ENCODE results near the gene CTSF.

CTSF gene

DNA sequence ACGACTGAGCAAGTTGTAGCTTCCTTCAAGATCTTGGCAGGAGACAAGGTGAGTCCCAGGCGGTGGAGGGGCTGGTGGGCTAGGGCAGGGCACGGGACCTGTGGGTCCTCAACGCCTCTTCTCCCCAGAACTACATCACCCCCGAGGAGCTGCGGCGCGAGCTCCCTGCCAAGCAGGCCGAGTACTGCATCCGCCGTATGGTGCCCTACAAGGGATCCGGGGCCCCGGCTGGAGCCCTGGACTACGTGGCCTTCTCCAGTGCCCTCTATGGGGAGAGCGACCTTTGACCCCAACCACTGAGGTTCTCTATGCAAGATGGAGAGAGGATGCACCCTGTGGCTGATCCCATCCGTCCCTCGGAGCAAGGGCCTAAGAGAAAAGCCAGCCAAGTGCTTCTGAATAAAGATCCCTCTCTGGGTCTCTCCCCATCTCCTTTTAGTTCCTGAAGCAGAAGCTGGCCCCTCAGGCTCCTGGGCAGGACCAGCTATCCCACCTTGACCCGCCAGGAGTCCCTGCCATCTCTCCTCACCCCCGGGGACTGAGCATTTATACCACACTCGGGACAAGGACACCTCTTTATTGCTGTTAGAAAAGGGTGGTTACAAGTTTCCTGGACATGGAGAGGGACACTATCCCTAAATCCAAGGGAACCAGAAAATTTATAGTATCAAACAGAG lies 5.4 kb downstream of the CTSF start:
- Histone ChIP-seq H3K27ac (no peak overlapping the region), H3K4me3 (no peak overlapping the region), H3K4me2 (no peak overlapping the region), H3K4me1 (no peaks in the 10 kb centered on the region), H3K27me3 (peaks cover 14 to 28% (median 22%) of the 10 kb centered on the region in 11 experiments), H3K9me3 (replicated peaks in 1 of 11) (peaks cover 0 to 10% (median 0%) of the 10 kb centered on the region in 11 experiments; a peak in 5 of 22 replicates), H4K20me1 (peaks cover 0 to 12% (median 0%) of the 10 kb centered on the region in 11 experiments; a peak in 2 of 22 replicates), H3K36me3 (no peaks in the 10 kb centered on the region), H3K9ac (no peak overlapping the region)
- TF ChIP-seq Cebpa-rat (IDR thresholded peaks at IDR 0.05), result no peak

DNA sequence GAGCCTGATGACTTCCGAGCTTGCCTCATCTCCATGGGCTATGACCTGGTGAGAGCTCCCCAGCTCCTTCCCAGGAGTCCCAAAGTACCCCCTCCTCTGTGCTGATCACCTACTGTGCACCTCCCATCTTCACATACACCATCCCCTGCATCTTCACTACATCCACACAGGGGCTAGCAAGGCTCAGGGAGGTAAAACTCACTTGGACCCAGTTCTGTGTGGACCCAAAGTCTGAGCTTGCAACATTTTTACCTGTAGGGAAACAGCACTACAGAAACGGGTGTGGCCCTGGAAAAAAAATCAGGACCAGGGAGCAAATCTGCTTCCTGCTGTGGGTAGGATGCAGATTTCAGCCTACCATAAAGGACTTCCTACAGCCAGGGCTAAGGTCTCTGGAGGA lies 6.1 kb downstream of the CTSF start:
- H3K9ac ChIP-seq, result no peak overlapping the region
- H3K27ac ChIP-seq, result no peak overlapping the region
- peaks cover 0 to 2% (median 0%) of the 10 kb centered on the region in 11 experiments; a peak in 2 of 22 replicates for H3K9me3 ChIP-seq (replicated peaks in 1 of 11)
- H3K27me3 ChIP-seq, result peaks cover 6 to 20% (median 14%) of the 10 kb centered on the region in 11 experiments
- H3K36me3 ChIP-seq, result no peaks in the 10 kb centered on the region
- H3K4me2 ChIP-seq, result no peak overlapping the region
- no peak for TF ChIP-seq Cebpa-rat (IDR thresholded peaks at IDR 0.05)
- H4K20me1 ChIP-seq, result peaks cover 0 to 4% (median 0%) of the 10 kb centered on the region in 11 experiments; a peak in 1 of 22 replicates
- H3K4me1 ChIP-seq, result no peaks in the 10 kb centered on the region
- no peak overlapping the region for H3K4me3 ChIP-seq

DNA sequence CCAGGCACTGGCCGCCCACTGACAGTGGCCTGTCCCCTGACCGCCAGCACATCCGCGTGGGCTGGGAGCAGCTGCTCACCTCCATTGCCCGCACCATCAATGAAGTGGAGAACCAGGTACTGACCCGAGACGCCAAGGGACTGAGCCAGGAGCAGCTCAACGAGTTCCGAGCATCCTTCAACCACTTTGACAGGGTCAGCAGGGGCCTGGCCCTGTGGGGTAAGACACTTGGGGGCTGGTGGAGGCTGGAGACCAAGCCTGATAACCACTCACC lies 6.5 kb downstream of the CTSF start:
- Histone ChIP-seq H3K4me2 (no peak overlapping the region), H3K27me3 (peaks cover 3 to 16% (median 11%) of the 10 kb centered on the region in 11 experiments; a peak in 21 of 22 replicates), H3K4me3 (no peak overlapping the region), H3K4me1 (no peaks in the 10 kb centered on the region), H3K9me3 (replicated peaks in 1 of 11) (no peaks in the 10 kb centered on the region), H3K9ac (no peak overlapping the region), H3K36me3 (no peaks in the 10 kb centered on the region), H3K27ac (no peak overlapping the region), H4K20me1 (peaks cover 0 to 4% (median 0%) of the 10 kb centered on the region in 11 experiments; a peak in 1 of 22 replicates)
- no peak for TF ChIP-seq Cebpa-rat (IDR thresholded peaks at IDR 0.05)

- H3K9me3 ChIP-seq (replicated peaks in 1 of 11), result no peaks in the 10 kb centered on the region
- no peaks in the 10 kb centered on the region for H3K4me1 ChIP-seq
- H3K4me3 ChIP-seq, result no peak overlapping the region
- H3K4me2 ChIP-seq, result no peak overlapping the region
- H3K27me3 ChIP-seq, result peaks cover 0 to 11% (median 5%) of the 10 kb centered on the region in 11 experiments; a peak in 16 of 22 replicates
- TF ChIP-seq Cebpa-rat (IDR thresholded peaks at IDR 0.05), result no peak
- no peak overlapping the region for H3K27ac ChIP-seq
- no peaks in the 10 kb centered on the region for H3K36me3 ChIP-seq
- no peak overlapping the region for H3K9ac ChIP-seq
- peaks cover 0 to 4% (median 0%) of the 10 kb centered on the region in 11 experiments; a peak in 1 of 22 replicates for H4K20me1 ChIP-seq
Observed at GRCh38 chr11:66561178-66561974, 7.0 kb downstream of the CTSF start.

- Histone ChIP-seq H3K27me3 (no peaks in the 10 kb centered on the region; a peak in 1 of 22 replicates), H3K4me3 (no peak overlapping the region), H3K4me1 (no peaks in the 10 kb centered on the region), H3K27ac (no peak overlapping the region), H4K20me1 (peaks cover 0 to 4% (median 0%) of the 10 kb centered on the region in 11 experiments; a peak in 1 of 22 replicates), H3K9me3 (replicated peaks in 1 of 11) (no peaks in the 10 kb centered on the region), H3K36me3 (no peaks in the 10 kb centered on the region), H3K4me2 (no peak overlapping the region), H3K9ac (no peak overlapping the region)
- TF ChIP-seq Cebpa-rat (IDR thresholded peaks at IDR 0.05), result no peak
Observed at GRCh38 chr11:66559866-66560676, 8.3 kb downstream of the CTSF start.

- H3K4me3 ChIP-seq, result no peak overlapping the region
- no peaks in the 10 kb centered on the region for H3K36me3 ChIP-seq
- no peaks in the 10 kb centered on the region for H3K4me1 ChIP-seq
- H3K27ac ChIP-seq, result no peak overlapping the region
- H3K27me3 ChIP-seq, result no peaks in the 10 kb centered on the region
- H3K9ac ChIP-seq, result no peak overlapping the region
- no peaks in the 10 kb centered on the region; a peak in 1 of 22 replicates for H4K20me1 ChIP-seq
- no peak for TF ChIP-seq Cebpa-rat (IDR thresholded peaks at IDR 0.05)
- no peaks in the 10 kb centered on the region for H3K9me3 ChIP-seq (replicated peaks in 1 of 11)
- H3K4me2 ChIP-seq, result no peak overlapping the region
Observed at GRCh38 chr11:66559142-66559865, 9.1 kb downstream of the CTSF start.

- H3K9me3 ChIP-seq (replicated peaks in 1 of 11), result no peaks in the 10 kb centered on the region
- H3K27me3 ChIP-seq, result no peaks in the 10 kb centered on the region
- no peak overlapping the region for H3K27ac ChIP-seq
- H3K4me2 ChIP-seq, result no peak overlapping the region
- no peaks in the 10 kb centered on the region for H4K20me1 ChIP-seq
- no peaks in the 10 kb centered on the region for H3K36me3 ChIP-seq
- H3K9ac ChIP-seq, result no peak overlapping the region
- H3K4me1 ChIP-seq, result no peaks in the 10 kb centered on the region
- H3K4me3 ChIP-seq, result no peak overlapping the region
- TF ChIP-seq Cebpa-rat (IDR thresholded peaks at IDR 0.05), result no peak
Observed at GRCh38 chr11:66557733-66558326, 10.6 kb downstream of the CTSF start.

GRCh38 chr11:66556086-66556485 lies 12.3 kb downstream of the CTSF start:
- Histone ChIP-seq H4K20me1 (no peaks in the 10 kb centered on the region), H3K27ac (no peak overlapping the region), H3K4me3 (no peak overlapping the region), H3K36me3 (no peaks in the 10 kb centered on the region), H3K9me3 (replicated peaks in 1 of 11) (no peaks in the 10 kb centered on the region), H3K4me2 (no peak overlapping the region), H3K27me3 (no peaks in the 10 kb centered on the region), H3K4me1 (no peaks in the 10 kb centered on the region), H3K9ac (no peak overlapping the region)
- TF ChIP-seq Cebpa-rat (IDR thresholded peaks at IDR 0.05), result no peak
